ENCODE measurements around the gene SFSWAP.

The SFSWAP gene

GRCh38 chr12:131835616-131836171 is 124.8 kb downstream of the SFSWAP start:
- DNase-seq (ENCODE audit: low read depth): no peak

GRCh38 chr12:131836193-131836592 is 125.3 kb downstream of the SFSWAP start:
- no peak for DNase-seq (ENCODE audit: low read depth)

GRCh38 chr12:131836714-131837397 is 126.0 kb downstream of the SFSWAP start:
- DNase-seq (ENCODE audit: low read depth): no peak

- no peak for DNase-seq (ENCODE audit: low read depth)
These were observed 129.9 kb downstream of the SFSWAP start for GRCh38 chr12:131840643-131841416.

GRCh38 chr12:131841547-131841946 is 130.7 kb downstream of the SFSWAP start:
- DNase-seq (ENCODE audit: low read depth): no peak

GRCh38 chr12:131842169-131842568 is 131.3 kb downstream of the SFSWAP start:
- DNase-seq (ENCODE audit: low read depth): no peak

- no peak for DNase-seq (ENCODE audit: low read depth)
These were observed 132.6 kb downstream of the SFSWAP start for GRCh38 chr12:131843527-131843926.

- DNase-seq (ENCODE audit: low read depth): no peak
These were observed 133.2 kb downstream of the SFSWAP start for GRCh38 chr12:131844140-131844539.

GRCh38 chr12:131844656-131845055 is 133.8 kb downstream of the SFSWAP start:
- DNase-seq (ENCODE audit: low read depth): no peak

GRCh38 chr12:131845121-131845520 is 134.2 kb downstream of the SFSWAP start:
- DNase-seq (ENCODE audit: low read depth): no peak

- no peak for DNase-seq (ENCODE audit: low read depth)
These were observed 136.6 kb downstream of the SFSWAP start for GRCh38 chr12:131847456-131847855.

GRCh38 chr12:131848753-131849152 is 137.9 kb downstream of the SFSWAP start:
- no peak for DNase-seq (ENCODE audit: low read depth)
